Measurements from ENCODE around the gene TNFSF13B. TPM values are rescaled to one million over a fixed set of nuclear protein-coding genes. Genes with fewer than 3 reads are reported as not detected.
"Not testable (repeated sequence)": the region's sequence is repeated elsewhere in the genome, so short reads cannot be mapped to it uniquely, and the experiment has no call there.

TNFSF13B gene, protein sequence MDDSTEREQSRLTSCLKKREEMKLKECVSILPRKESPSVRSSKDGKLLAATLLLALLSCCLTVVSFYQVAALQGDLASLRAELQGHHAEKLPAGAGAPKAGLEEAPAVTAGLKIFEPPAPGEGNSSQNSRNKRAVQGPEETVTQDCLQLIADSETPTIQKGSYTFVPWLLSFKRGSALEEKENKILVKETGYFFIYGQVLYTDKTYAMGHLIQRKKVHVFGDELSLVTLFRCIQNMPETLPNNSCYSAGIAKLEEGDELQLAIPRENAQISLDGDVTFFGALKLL
- 2.1 TPM for total RNA-seq
- long read RNA-seq: 0 reads

DNA sequence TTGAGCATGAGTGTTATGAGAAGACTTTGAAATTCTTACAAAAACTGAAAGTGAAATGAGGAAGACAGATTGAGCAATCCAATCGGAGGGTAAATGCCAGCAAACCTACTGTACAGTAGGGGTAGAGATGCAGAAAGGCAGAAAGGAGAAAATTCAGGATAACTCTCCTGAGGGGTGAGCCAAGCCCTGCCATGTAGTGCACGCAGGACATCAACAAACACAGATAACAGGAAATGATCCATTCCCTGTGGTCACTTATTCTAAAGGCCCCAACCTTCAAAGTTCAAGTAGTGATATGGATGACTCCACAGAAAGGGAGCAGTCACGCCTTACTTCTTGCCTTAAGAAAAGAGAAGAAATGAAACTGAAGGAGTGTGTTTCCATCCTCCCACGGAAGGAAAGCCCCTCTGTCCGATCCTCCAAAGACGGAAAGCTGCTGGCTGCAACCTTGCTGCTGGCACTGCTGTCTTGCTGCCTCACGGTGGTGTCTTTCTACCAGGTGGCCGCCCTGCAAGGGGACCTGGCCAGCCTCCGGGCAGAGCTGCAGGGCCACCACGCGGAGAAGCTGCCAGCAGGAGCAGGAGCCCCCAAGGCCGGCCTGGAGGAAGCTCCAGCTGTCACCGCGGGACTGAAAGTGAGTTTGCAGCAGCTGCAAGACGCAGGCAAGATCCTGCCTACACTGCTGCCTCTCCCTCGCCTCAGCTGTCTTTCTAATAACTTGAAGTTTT is at the start of gene TNFSF13B:
Gene TNFSF13B (plus strand): TSS at position 118 of the 728 bp plus-strand sequence. CDS start 178 bp downstream, at position 296.
- peak; percentile 77 for ATAC-seq
- intact Hi-C loops (cut with DNase I): no loop called here
- DNase-seq (ENCODE audit: missing footprints): peak; percentile 79

DNA sequence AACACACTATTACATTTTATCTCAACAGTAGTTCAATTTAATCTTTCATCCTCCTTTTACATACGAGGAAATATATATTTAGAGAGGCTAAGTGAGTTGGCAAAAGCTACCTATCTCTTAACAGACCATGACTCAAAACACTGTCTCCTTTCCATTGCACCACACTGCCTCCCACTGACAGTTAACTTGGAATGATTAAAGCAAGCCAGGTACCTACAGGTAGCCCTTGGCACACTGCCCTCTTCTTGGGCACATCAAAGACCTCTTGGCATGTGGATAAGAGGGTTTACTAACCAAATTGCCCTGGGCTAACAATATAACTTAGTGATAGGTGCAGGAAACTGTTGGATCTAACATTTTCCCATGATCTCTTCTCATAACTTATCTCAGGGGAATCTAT is 49.5 kb upstream of the TNFSF13B start:
- no peak for DNase-seq (ENCODE audit: missing footprints)
- intact Hi-C loops (cut with DNase I): no loop called here
- ATAC-seq: no peak

DNA sequence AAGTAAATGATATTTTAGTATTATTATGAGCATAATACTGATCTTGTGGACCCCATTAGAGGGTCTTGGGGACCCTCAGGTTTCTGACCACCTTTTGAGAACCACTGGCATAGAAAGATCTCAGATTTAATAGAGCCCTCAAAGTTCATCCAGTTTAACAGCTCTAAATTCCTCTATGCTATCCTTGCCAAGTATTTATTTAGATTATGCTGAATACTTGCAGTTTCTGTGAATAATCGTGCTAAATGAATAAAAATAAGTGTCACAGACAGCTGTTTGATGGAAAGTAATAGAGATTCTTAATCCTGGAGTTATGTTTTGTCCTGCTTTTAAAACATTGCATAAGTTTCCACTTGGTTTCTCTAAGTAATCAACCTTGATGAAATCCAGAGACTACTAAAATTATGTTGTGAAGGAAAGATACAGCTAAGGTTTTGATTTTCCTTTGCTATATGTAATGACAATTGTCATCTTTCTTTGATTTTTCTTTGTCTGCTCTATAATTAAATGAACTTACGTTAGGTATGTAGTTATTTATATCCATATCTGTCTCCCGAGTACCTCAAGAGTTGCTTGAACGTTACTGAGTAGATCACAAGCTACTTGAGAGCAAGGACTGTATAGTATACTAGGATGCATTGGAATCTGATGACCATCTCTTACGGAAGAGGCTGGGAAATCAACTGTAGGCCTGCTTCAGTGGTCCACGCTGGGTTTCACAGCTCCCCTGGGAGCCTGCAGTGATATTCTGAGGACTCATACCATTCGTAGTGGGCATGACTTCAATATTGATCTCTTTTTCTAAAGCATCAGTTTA is 45.6 kb upstream of the TNFSF13B start:
- ATAC-seq: peak; percentile 50
- intact Hi-C loops (cut with DNase I): no loop called here
- no peak for DNase-seq (ENCODE audit: missing footprints)

DNA sequence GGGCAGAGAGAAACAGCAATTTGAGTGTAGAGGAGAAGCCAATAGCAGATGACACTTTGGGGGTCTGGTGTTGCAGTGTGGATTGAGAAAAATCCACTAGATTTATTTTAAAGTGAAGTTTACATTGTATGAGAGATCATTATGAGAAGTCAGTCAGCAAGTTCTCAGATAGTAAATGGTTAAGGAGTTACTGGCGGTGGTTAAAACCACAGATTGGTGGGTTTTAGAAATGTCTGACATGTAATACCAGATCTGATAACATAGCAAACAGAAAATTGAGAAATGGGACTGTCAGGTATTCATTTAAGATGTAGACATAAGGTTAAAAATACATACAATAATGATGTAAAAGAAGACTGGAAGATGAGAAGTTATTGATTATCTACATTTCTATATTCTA is 44.1 kb upstream of the TNFSF13B start:
- ATAC-seq (no peak), DNase-seq (ENCODE audit: missing footprints) (no peak)
- intact Hi-C loops (cut with DNase I): no loop called here

GRCh38 chr13:108226184-108226583 is 43.3 kb upstream of the TNFSF13B start:
- DNase-seq (ENCODE audit: missing footprints) (no peak), ATAC-seq (no peak)
- intact Hi-C loops (cut with DNase I): no loop called here

- DNase-seq (ENCODE audit: missing footprints): no peak
- ATAC-seq: no peak
- intact Hi-C loops (cut with DNase I): no loop called here
Observed at GRCh38 chr13:108227651-108228272, 41.8 kb upstream of the TNFSF13B start.

- no peak for ATAC-seq
- DNase-seq (ENCODE audit: missing footprints): no peak
- intact Hi-C loops (cut with DNase I): no loop called here
Observed at GRCh38 chr13:108230377-108230776, 39.1 kb upstream of the TNFSF13B start.

- no peak for DNase-seq (ENCODE audit: missing footprints)
- ATAC-seq: no peak
- intact Hi-C loops (cut with DNase I): no loop called here
Observed at GRCh38 chr13:108249150-108249549, 20.4 kb upstream of the TNFSF13B start.

GRCh38 chr13:108257248-108257647 is 12.3 kb upstream of the TNFSF13B start:
- ATAC-seq (no peak), DNase-seq (ENCODE audit: missing footprints) (no peak)
- intact Hi-C loops (cut with DNase I): no loop called here

GRCh38 chr13:108263621-108264355 is 5.7 kb upstream of the TNFSF13B start:
- intact Hi-C loops (cut with DNase I): no loop called here
- no peak for DNase-seq (ENCODE audit: missing footprints)
- no peak for ATAC-seq

- DNase-seq (ENCODE audit: missing footprints) (no peak), ATAC-seq (no peak)
- intact Hi-C loops (cut with DNase I): no loop called here
Observed at GRCh38 chr13:108266321-108266990, 3.1 kb upstream of the TNFSF13B start.

- ATAC-seq: no peak
- intact Hi-C loops (cut with DNase I): no loop called here
- no peak for DNase-seq (ENCODE audit: missing footprints)
Observed at GRCh38 chr13:108267347-108267746, 2.2 kb upstream of the TNFSF13B start.

GRCh38 chr13:108267855-108268254 is 1.7 kb upstream of the TNFSF13B start:
- DNase-seq (ENCODE audit: missing footprints); ATAC-seq; intact Hi-C loops (cut with DNase I): not testable (repeated sequence)

GRCh38 chr13:108268466-108269112 is 929 bp upstream of the TNFSF13B start:
- DNase-seq (ENCODE audit: missing footprints): no peak
- ATAC-seq: no peak
- intact Hi-C loops (cut with DNase I): no loop called here

GRCh38 chr13:108270442-108270841 is 924 bp downstream of the TNFSF13B start:
- DNase-seq (ENCODE audit: missing footprints) (no peak), ATAC-seq (no peak)
- intact Hi-C loops (cut with DNase I): no loop called here

GRCh38 chr13:108272333-108272732 is 2.8 kb downstream of the TNFSF13B start:
- ATAC-seq (no peak), DNase-seq (ENCODE audit: missing footprints) (no peak)
- intact Hi-C loops (cut with DNase I): no loop called here

DNA sequence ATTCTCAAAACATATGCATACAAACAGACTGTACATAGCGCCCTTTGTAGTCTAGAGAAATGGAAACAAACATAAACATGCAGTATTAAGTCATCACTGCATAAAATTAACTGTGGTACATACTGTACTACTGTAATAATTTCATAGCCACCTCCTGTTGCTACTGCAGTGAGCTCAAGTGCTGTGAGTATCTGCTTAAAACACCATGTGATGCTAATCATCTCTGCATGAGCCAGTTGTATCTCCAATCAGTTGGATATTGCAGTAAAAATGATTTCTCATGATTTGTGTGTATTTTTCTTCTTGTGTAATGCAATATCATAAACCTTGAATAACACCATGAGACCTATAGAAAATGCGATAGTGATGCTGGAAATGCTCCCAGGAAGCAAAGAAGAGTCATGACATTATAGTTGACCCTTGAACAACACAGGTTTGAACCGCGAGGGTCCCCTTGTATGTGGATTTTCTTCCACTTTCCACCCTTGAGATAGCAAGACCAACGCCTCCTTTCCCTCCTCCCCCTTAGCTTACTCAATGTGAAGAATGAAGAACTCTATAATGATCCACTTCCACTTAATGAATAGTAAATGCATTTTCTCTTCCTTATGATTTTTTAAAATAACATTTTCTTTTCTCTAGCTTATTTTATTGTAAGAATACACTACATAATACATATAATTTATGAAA is 4.1 kb downstream of the TNFSF13B start:
- ATAC-seq (no peak), DNase-seq (ENCODE audit: missing footprints) (no peak)
- intact Hi-C loops (cut with DNase I): no loop called here

Measured in Right ventricle myocardium inferior (tissue), 1 donor.